ENCODE measurements around the gene TRIM14. TPM values are rescaled to one million over a fixed set of nuclear protein-coding genes. Genes with fewer than 3 reads are reported as not detected.

Gene TRIM14
- total and polyA plus RNA-seq, 10 of the 15 experiments (the other 5 are each of a cell fraction or from before 2014, with no cell fraction given), result 8.6 to 53.3 (median 35.7) TPM

DNA sequence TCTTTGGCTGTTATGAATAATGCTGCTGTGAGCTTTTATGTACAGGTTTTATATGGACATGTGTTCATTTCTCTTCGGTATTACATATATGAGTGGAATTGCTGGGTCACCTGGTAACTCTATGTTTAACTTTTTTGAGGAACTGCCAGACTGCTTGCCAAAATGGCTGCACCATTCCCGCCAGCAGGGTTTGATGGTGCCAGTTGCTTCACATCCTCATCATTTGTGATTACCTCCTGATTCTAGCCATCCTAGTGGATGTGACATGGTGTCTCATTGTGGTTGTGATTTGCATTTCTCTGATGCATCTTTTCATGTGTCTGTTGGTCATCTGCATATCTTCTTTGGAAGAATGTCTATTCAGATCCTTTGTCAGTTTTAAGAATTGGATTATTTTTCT lies 51.8 kb downstream of the TRIM14 start:
- no peak overlapping the region for H3K4me2 ChIP-seq (ENCODE audit: control insufficient read depth, insufficient read depth)
- no peaks in the 10 kb centered on the region for H3K27me3 ChIP-seq (replicated peaks in 1 of 2; ENCODE audit: control insufficient read depth in 2 of 2, insufficient read depth in 2 of 2, low read length in 1 of 2)
- RAD21 ChIA-PET (ENCODE audit: unreplicated experiment), result no interaction called here
- TF ChIP-seq MLLT1 (IDR thresholded peaks at IDR 0.05) (no peak), YY1 (IDR thresholded peaks at IDR 0.05; ENCODE audit: low read depth, low read length) (0 out of 2 replicates have a peak, but pooled peaks have one; percentile 16), ZBTB33 (IDR thresholded peaks at IDR 0.05) (peak; percentile 60; the same call in 1 of the 2 replicates)
- peaks cover 4% of the 10 kb centered on the region for H3K79me2 ChIP-seq (ENCODE audit: control insufficient read depth, insufficient read depth, low read length)
- H3K4me3 ChIP-seq, result no peak overlapping the region
- no peaks in the 10 kb centered on the region for H3K9me3 ChIP-seq (replicated peaks; ENCODE audit: control insufficient read depth, insufficient read depth, low read length)
- WGBS (ENCODE audit: insufficient coverage, insufficient replicate concordance, low lambda C conversion rate, missing lambda C conversion rate), result 100% methylated on average over 2 of the region's 2 CpGs
- ATAC-seq (no peak), DNase-seq (ENCODE audit: low read depth, low spot score) (no peak), FAIRE-seq (no peak)
- CTCF ChIA-PET, result interaction anchor here (1.1 kb wide), 1 partner anchor 10 kb away, joined by 3 read pairs; no protein-coding TSS in a partner anchor
- no peaks in the 10 kb centered on the region for H4K20me1 ChIP-seq (ENCODE audit: control insufficient read depth, insufficient read depth)
- in situ Hi-C loops (cut with MboI) (loop anchor here (25.0 kb wide), 1 partner anchor 720 kb away; the partner anchor contains the start of gene ANKS6), intact Hi-C loops (cut with micrococcal nuclease; ENCODE audit: unreplicated experiment) (no loop called here)
- POLR2A ChIA-PET, result no interaction called here
- H2AFZ ChIP-seq (ENCODE audit: control insufficient read depth, low read depth, low read length), result no peak overlapping the region
- 0 out of 2 replicates have a peak, but pooled peaks cover 3% of the 10 kb centered on the region for H3K4me1 ChIP-seq (ENCODE audit: control insufficient read depth, insufficient read depth, low read length)
- H3K27ac ChIP-seq (ENCODE audit: control insufficient read depth, insufficient read depth), result no peak overlapping the region
- BruUV-seq (replicated peaks), result no TSS peak
- H3K36me3 ChIP-seq (ENCODE audit: control insufficient read depth in 2 of 2, insufficient read depth in 2 of 2, low read length in 1 of 2), result peaks cover under 1 to 19% of the 10 kb centered on the region in 2 experiments
- no peak overlapping the region for H3K9ac ChIP-seq (ENCODE audit: control insufficient read depth, insufficient read depth, low read length)
- SMC1A ChIA-PET (ENCODE audit: uncharacterized antibody, unreplicated experiment), result interaction anchor here (1.2 to 2.2 kb wide), 3 partner anchors 9 to 43 kb away, joined by 3 to 14 read pairs (median 5); no protein-coding TSS in a partner anchor
